Endometrial microvascular endothelial cells (primary cell): ENCODE results near the gene S100A16. TPM values are rescaled to one million over a fixed set of nuclear protein-coding genes. Genes with fewer than 3 reads are reported as not detected.
"Not testable (repeated sequence)": the region's sequence is repeated elsewhere in the genome, so short reads cannot be mapped to it uniquely, and the experiment has no call there.

Experiments used
- in situ Hi-C: cut with HindIII; loops from 2 replicates; pipeline ENCODE4 v1.10.0; 2017; ENCODE audit warnings: low sequenced_read_pairs, low pct_unique_long_range_greater_than_20kb; ENCODE audit errors: inconsistent ontology term
- total RNA-seq: library from RNA; depleted of rRNA; stranded (reverse); fragments of >200 nt; gene quantifications from one replicate; pipeline ENCODE4 v1.2.3, GENCODE V29; 2015; ENCODE audit errors: inconsistent ontology term

The S100A16 gene
- total RNA-seq, 1 donor from 2014 or later = 892 TPM

GRCh38 chr1:153599847-153600246 lies 13.1 kb downstream of the S100A16 start:
- in situ Hi-C loops = no loop called here

- in situ Hi-C loops = no loop called here
Measured at GRCh38 chr1:153598309-153599172, 14.4 kb downstream of the S100A16 start.

GRCh38 chr1:153597206-153597605 lies 15.7 kb downstream of the S100A16 start:
- in situ Hi-C loops = no loop called here

- in situ Hi-C loops = no loop called here
Measured at GRCh38 chr1:153592748-153593147, 20.2 kb downstream of the S100A16 start.

- in situ Hi-C loops = no loop called here
Measured at GRCh38 chr1:153588482-153588881, 24.5 kb downstream of the S100A16 start.

GRCh38 chr1:153588033-153588432 lies 24.9 kb downstream of the S100A16 start:
- in situ Hi-C loops = not testable (repeated sequence)

GRCh38 chr1:153587314-153587713 lies 25.6 kb downstream of the S100A16 start:
- in situ Hi-C loops = no loop called here

GRCh38 chr1:153586347-153586746 lies 26.6 kb downstream of the S100A16 start:
- in situ Hi-C loops = no loop called here

GRCh38 chr1:153585006-153585405 lies 27.9 kb downstream of the S100A16 start:
- in situ Hi-C loops = no loop called here

- in situ Hi-C loops = no loop called here
Measured at GRCh38 chr1:153583976-153584375, 29.0 kb downstream of the S100A16 start.

- in situ Hi-C loops = not testable (repeated sequence)
Measured at GRCh38 chr1:153583514-153583913, 29.4 kb downstream of the S100A16 start.

- in situ Hi-C loops = not testable (repeated sequence)
Measured at GRCh38 chr1:153582836-153583235, 30.1 kb downstream of the S100A16 start.

GRCh38 chr1:153578936-153579335 lies 34.0 kb downstream of the S100A16 start:
- in situ Hi-C loops = no loop called here

GRCh38 chr1:153578490-153578889 lies 34.4 kb downstream of the S100A16 start:
- in situ Hi-C loops = no loop called here

GRCh38 chr1:153577624-153578051 lies 35.3 kb downstream of the S100A16 start:
- in situ Hi-C loops = no loop called here

GRCh38 chr1:153577138-153577537 lies 35.8 kb downstream of the S100A16 start:
- in situ Hi-C loops = no loop called here

- in situ Hi-C loops = not testable (repeated sequence)
Measured at GRCh38 chr1:153575497-153575896, 37.4 kb downstream of the S100A16 start.

- in situ Hi-C loops = not testable (repeated sequence)
Measured at GRCh38 chr1:153575081-153575491, 37.9 kb downstream of the S100A16 start.

GRCh38 chr1:153573351-153573750 lies 39.6 kb downstream of the S100A16 start:
- in situ Hi-C loops = no loop called here

- in situ Hi-C loops = no loop called here
Measured at GRCh38 chr1:153572569-153573015, 40.3 kb downstream of the S100A16 start.
